Measurements from ENCODE around the gene RNF7.

The RNF7 gene

GRCh38 chr3:141735176-141735575 lies 2.9 kb upstream of the RNF7 start:
- no peak for TF ChIP-seq CTCF (IDR thresholded peaks at IDR 0.05; ENCODE audit: low read depth, low read length)
- no peak for DNase-seq (ENCODE audit: low read depth in 2 of 2)
- no peak overlapping the region for H3K4me3 ChIP-seq (replicated peaks in 1 of 2; ENCODE audit: low read depth in 2 of 2, low read length in 2 of 2)

- DNase-seq (ENCODE audit: low read depth in 2 of 2) = no peak
- H3K4me3 ChIP-seq (replicated peaks in 1 of 2; ENCODE audit: low read depth in 2 of 2, low read length in 2 of 2) = no peak overlapping the region
- TF ChIP-seq CTCF (IDR thresholded peaks at IDR 0.05; ENCODE audit: low read depth, low read length) = no peak
Measured at GRCh38 chr3:141735770-141736465, 2.2 kb upstream of the RNF7 start.

GRCh38 chr3:141737093-141737492 lies 1.0 kb upstream of the RNF7 start:
- TF ChIP-seq CTCF (IDR thresholded peaks at IDR 0.05; ENCODE audit: low read depth, low read length) = no peak
- no peak overlapping the region for H3K4me3 ChIP-seq (replicated peaks in 1 of 2; ENCODE audit: low read depth in 2 of 2, low read length in 2 of 2)
- DNase-seq (ENCODE audit: low read depth in 2 of 2) = no peak

GRCh38 chr3:141737678-141738021 lies 448 bp upstream of the RNF7 start:
- DNase-seq (ENCODE audit: low read depth in 2 of 2) = no peak
- peak overlapping the region; percentile 1 to 32 for H3K4me3 ChIP-seq (replicated peaks in 1 of 2; ENCODE audit: low read depth in 2 of 2, low read length in 2 of 2)
- no peak for TF ChIP-seq CTCF (IDR thresholded peaks at IDR 0.05; ENCODE audit: low read depth, low read length)

- peak overlapping the region; percentile 93 to 94 for H3K4me3 ChIP-seq (replicated peaks in 1 of 2; ENCODE audit: low read depth in 2 of 2, low read length in 2 of 2)
- TF ChIP-seq CTCF (IDR thresholded peaks at IDR 0.05; ENCODE audit: low read depth, low read length) = no peak
- peak; percentile 59 to 68 for DNase-seq (ENCODE audit: low read depth in 2 of 2)
Measured at GRCh38 chr3:141738891-141739363, 829 bp downstream of the RNF7 start.

- DNase-seq (ENCODE audit: low read depth in 2 of 2) = no peak
- H3K4me3 ChIP-seq (replicated peaks in 1 of 2; ENCODE audit: low read depth in 2 of 2, low read length in 2 of 2) = peak overlapping the region; percentile 93 to 94
- TF ChIP-seq CTCF (IDR thresholded peaks at IDR 0.05; ENCODE audit: low read depth, low read length) = no peak
Measured at GRCh38 chr3:141739731-141740130, 1.6 kb downstream of the RNF7 start.

- DNase-seq (ENCODE audit: low read depth in 2 of 2) = no peak
- no peak for TF ChIP-seq CTCF (IDR thresholded peaks at IDR 0.05; ENCODE audit: low read depth, low read length)
- no peak overlapping the region for H3K4me3 ChIP-seq (replicated peaks in 1 of 2; ENCODE audit: low read depth in 2 of 2, low read length in 2 of 2)
Measured at GRCh38 chr3:141740349-141740748, 2.3 kb downstream of the RNF7 start.

All from cardiac fibroblast (primary cell).